PC-9 (cell line): ENCODE data around the gene DIP2C. TPM values are rescaled to one million over a fixed set of nuclear protein-coding genes. Genes with fewer than 3 reads are reported as not detected.
"Not testable (repeated sequence)": the region's sequence is repeated elsewhere in the genome, so short reads cannot be mapped to it uniquely, and the experiment has no call there.

Experiments
- BruUV-seq: library from RNA; stranded (reverse); fragments of 400-500 nt; replicated peaks from 2 replicates; lab custom pipeline; 2021; lab: Mats Ljungman, UMichigan
- CTCF ChIA-PET: fragments of 300-600 bp; sonication (Branson Sonifier 250); formaldehyde crosslinking; loops from one replicate; lab custom pipeline; 2022; ENCODE audit warnings: antibody characterized with exemption; lab: Charles Lee
- POLR2A ChIA-PET: fragments of 300-600 bp; sonication (Branson Sonifier 250); formaldehyde crosslinking; loops from one replicate; lab custom pipeline; 2022; ENCODE audit warnings: antibody characterized with exemption; ENCODE audit not compliant: unreplicated experiment; lab: Charles Lee
- DNase-seq, 2 experiments: peaks; one replicate each; pipeline versions ENCODE4 v3.0.0 to v3.0.0-alpha.2; 2015 to 2022; ENCODE audit warnings: mixed read lengths in 1 of 2
- H2AFZ ChIP-seq: fragments of 200-600 bp; sonication (generic); 2 replicates; pipeline ENCODE4 v1.8.1; 2017; ENCODE audit warnings: antibody characterized with exemption
- H3F3A ChIP-seq: fragments of 200-600 bp; sonication (generic); 2 replicates; pipeline ENCODE4 v1.8.1; 2017; ENCODE audit warnings: antibody characterized with exemption, mild to moderate bottlenecking, low read depth; ENCODE audit not compliant: insufficient read depth
- H3K27ac ChIP-seq: fragments of 200-600 bp; sonication (generic); 2 replicates; pipeline ENCODE4 v1.6.1; 2016; ENCODE audit warnings: mixed run types
- H3K27me3 ChIP-seq: fragments of 200-600 bp; sonication (generic); 2 replicates; pipeline ENCODE4 v1.6.1; 2016; ENCODE audit warnings: low read depth, mixed run types; ENCODE audit not compliant: insufficient read depth
- H3K36me3 ChIP-seq: fragments of 200-600 bp; sonication (generic); 2 replicates; pipeline ENCODE4 v1.6.1; 2016; ENCODE audit warnings: low read depth, mixed run types
- H3K4me1 ChIP-seq: fragments of 200-600 bp; sonication (generic); replicated peaks from 2 replicates; pipeline ENCODE4 v1.6.1; 2016; ENCODE audit warnings: mixed run types; ENCODE audit not compliant: insufficient read depth
- H3K4me2 ChIP-seq: fragments of 200-600 bp; sonication (generic); 2 replicates; pipeline ENCODE4 v1.6.1; 2017; ENCODE audit warnings: mixed run types
- H3K4me3 ChIP-seq: fragments of 200-600 bp; sonication (generic); 2 replicates; pipeline ENCODE4 v1.6.1; 2016; ENCODE audit warnings: mixed run types
- H3K79me2 ChIP-seq: fragments of 200-600 bp; sonication (generic); 2 replicates; pipeline ENCODE4 v1.6.1; 2017; ENCODE audit warnings: low read depth, mixed run types
- H3K9me2 ChIP-seq: fragments of 200-600 bp; sonication (generic); 2 replicates; pipeline ENCODE4 v1.8.1; 2017; ENCODE audit warnings: mild to moderate bottlenecking; ENCODE audit not compliant: insufficient read depth
- H3K9me3 ChIP-seq: fragments of 200-600 bp; sonication (generic); 2 replicates; pipeline ENCODE4 v1.8.1; 2016; ENCODE audit warnings: low read depth; ENCODE audit not compliant: insufficient read depth
- H4K20me1 ChIP-seq: fragments of 200-600 bp; sonication (generic); 2 replicates; pipeline ENCODE4 v1.8.1; 2017; ENCODE audit not compliant: insufficient read depth
- EZH2 ChIP-seq: fragments of 200-600 bp; sonication (generic); IDR thresholded peaks from 2 replicates; pipeline ENCODE4 v1.8.0; 2017; ENCODE audit warnings: antibody characterized with exemption, low read depth
- intact Hi-C: fragments of 100-400 bp; cut with micrococcal nuclease; formaldehyde crosslinking; loops from one replicate; pipeline ENCODE4 v1.10.0; 2022; ENCODE audit not compliant: unreplicated experiment
- total RNA-seq: library from RNA; stranded (reverse); gene quantifications from 2 replicates; pipeline ENCODE4 v1.2.3, GENCODE V29; 2021
- TF ChIP-seq, protein P1 (sequence below): fragments of 200-600 bp; sonication (generic); conservative IDR thresholded peaks from 2 replicates; pipeline ENCODE4 v1.6.1; 2017; ENCODE audit warnings: mixed run types, antibody characterized with exemption, mild to moderate bottlenecking, moderate library complexity

Gene DIP2C
- total RNA-seq, 1 experiment from 2014 or later = 0.83 TPM

- no TSS peak for BruUV-seq
- POLR2A ChIA-PET = no interaction called here
Observed at GRCh38 chr10:369684-370448, 319.6 kb downstream of the DIP2C start.

GRCh38 chr10:369221-369683, 320.2 kb downstream of the DIP2C start:
- intact Hi-C loops = no loop called here
- no peak overlapping the region for H3K27ac ChIP-seq
- no peak for TF ChIP-seq EZH2
- TF ChIP-seq, protein P1, sequence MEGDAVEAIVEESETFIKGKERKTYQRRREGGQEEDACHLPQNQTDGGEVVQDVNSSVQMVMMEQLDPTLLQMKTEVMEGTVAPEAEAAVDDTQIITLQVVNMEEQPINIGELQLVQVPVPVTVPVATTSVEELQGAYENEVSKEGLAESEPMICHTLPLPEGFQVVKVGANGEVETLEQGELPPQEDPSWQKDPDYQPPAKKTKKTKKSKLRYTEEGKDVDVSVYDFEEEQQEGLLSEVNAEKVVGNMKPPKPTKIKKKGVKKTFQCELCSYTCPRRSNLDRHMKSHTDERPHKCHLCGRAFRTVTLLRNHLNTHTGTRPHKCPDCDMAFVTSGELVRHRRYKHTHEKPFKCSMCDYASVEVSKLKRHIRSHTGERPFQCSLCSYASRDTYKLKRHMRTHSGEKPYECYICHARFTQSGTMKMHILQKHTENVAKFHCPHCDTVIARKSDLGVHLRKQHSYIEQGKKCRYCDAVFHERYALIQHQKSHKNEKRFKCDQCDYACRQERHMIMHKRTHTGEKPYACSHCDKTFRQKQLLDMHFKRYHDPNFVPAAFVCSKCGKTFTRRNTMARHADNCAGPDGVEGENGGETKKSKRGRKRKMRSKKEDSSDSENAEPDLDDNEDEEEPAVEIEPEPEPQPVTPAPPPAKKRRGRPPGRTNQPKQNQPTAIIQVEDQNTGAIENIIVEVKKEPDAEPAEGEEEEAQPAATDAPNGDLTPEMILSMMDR = no peak
- DNase-seq = no peak
- no TSS peak for BruUV-seq
- no peaks in the 10 kb centered on the region for H3K36me3 ChIP-seq
- no peak overlapping the region for H3K4me3 ChIP-seq
- no peaks in the 10 kb centered on the region for H3K9me2 ChIP-seq
- H3K9me3 ChIP-seq = no peaks in the 10 kb centered on the region
- H2AFZ ChIP-seq = no peak overlapping the region
- H4K20me1 ChIP-seq = no peaks in the 10 kb centered on the region
- ChIA-PET POLR2A (no interaction called here), CTCF (no interaction called here)
- H3K4me2 ChIP-seq = no peak overlapping the region
- H3K27me3 ChIP-seq = peaks cover 61% of the 10 kb centered on the region
- H3F3A ChIP-seq = no peaks in the 10 kb centered on the region
- H3K4me1 ChIP-seq = no peaks in the 10 kb centered on the region
- no peaks in the 10 kb centered on the region for H3K79me2 ChIP-seq

More at GRCh38 chr10:369684-370448, 319.6 kb downstream of the DIP2C start:
- Histone ChIP-seq H2AFZ (no peak overlapping the region), H3K79me2 (no peaks in the 10 kb centered on the region), H3K27ac (no peak overlapping the region), H3K4me2 (no peak overlapping the region), H3K4me3 (no peak overlapping the region), H3K9me3 (no peaks in the 10 kb centered on the region), H3K36me3 (no peaks in the 10 kb centered on the region), H3K4me1 (no peaks in the 10 kb centered on the region), H3K9me2 (no peaks in the 10 kb centered on the region), H3K27me3 (peaks cover 59% of the 10 kb centered on the region), H3F3A (no peaks in the 10 kb centered on the region), H4K20me1 (no peaks in the 10 kb centered on the region)
- DNase-seq = no peak
- CTCF ChIA-PET = no interaction called here
- TF ChIP-seq, protein P1 = no peak
- no peak for TF ChIP-seq EZH2
- intact Hi-C loops = no loop called here

DNA sequence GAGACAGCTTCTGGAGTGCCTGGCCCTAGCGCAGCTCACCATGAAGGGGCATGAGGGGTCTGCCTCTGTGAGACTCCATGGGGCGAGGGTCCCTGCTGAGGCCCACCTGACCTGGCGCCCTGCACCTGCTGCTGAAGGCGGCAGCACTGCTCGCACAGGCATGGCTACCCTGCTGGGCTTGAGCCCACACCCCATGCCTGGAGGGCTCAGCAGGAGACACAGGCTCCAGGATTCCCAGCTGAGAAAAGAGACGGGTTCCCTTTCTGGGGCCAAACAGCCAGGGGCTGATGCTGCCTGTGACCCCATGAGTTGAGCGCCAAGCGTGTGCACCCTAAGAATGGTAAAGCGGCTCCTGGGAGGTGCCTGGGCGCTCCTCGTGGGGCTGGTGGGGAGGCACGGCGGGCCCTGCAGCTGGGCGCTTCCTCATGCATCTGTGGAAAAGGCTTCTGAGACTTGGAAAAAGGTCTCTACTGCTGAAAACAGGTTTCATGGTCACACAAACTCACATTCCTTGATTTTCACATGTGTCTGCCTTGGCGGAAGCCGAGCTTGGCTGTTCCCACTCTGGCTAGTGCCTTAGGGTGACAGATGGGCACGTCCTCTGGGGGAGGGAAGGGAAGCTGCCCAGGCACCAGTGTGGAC, 320.8 kb downstream of the DIP2C start:
- Histone ChIP-seq H3K4me2 (no peak overlapping the region), H3K4me1 (no peaks in the 10 kb centered on the region), H3K79me2 (no peaks in the 10 kb centered on the region), H3K27ac (no peak overlapping the region), H4K20me1 (no peaks in the 10 kb centered on the region), H3K4me3 (no peak overlapping the region), H3K36me3 (no peaks in the 10 kb centered on the region), H3F3A (no peaks in the 10 kb centered on the region), H3K27me3 (peaks cover 61% of the 10 kb centered on the region), H2AFZ (no peak overlapping the region), H3K9me2 (no peaks in the 10 kb centered on the region), H3K9me3 (no peaks in the 10 kb centered on the region)
- POLR2A ChIA-PET = no interaction called here
- no TSS peak for BruUV-seq
- CTCF ChIA-PET = no interaction called here
- no peak for DNase-seq
- TF ChIP-seq EZH2 = no peak
- intact Hi-C loops = no loop called here

DNA sequence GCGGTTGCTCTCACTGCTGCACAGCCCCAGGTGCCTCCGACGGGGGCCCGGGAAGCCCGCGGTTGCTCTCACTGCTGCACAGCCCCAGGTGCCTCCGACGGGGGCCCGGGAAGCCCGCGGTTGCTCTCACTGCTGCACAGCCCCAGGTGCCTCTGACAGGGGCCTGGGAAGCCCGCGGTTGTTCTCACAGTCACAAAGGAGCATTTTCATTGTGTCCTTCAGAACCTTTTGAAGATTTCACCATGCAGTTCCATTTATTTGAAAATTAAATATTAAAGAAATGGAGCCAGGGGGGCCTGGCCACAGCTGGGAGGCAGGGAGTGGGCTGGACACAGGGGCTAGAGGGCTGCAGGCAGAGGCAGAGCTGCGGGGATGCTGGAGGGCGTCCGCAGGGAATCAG, 321.4 kb downstream of the DIP2C start:
- H3K36me3 ChIP-seq, H3K9me2 ChIP-seq, POLR2A ChIA-PET, H3K4me3 ChIP-seq, H3F3A ChIP-seq, intact Hi-C loops, BruUV-seq, H3K4me2 ChIP-seq, H3K4me1 ChIP-seq, DNase-seq, H4K20me1 ChIP-seq, CTCF ChIA-PET, H3K79me2 ChIP-seq, H2AFZ ChIP-seq, H3K9me3 ChIP-seq, H3K27ac ChIP-seq: not testable (repeated sequence)
- H3K27me3 ChIP-seq = peaks cover 61% of the 10 kb centered on the region
